ENCODE measurements around the gene CARD9. TPM values are rescaled to one million over a fixed set of nuclear protein-coding genes. Genes with fewer than 3 reads are reported as not detected.
A peak's percentile ranks its signal among the peaks of the same experiment; 100 is the strongest.

CARD9 gene
- total RNA-seq, 1 experiment from 2014 or later = 1.7 TPM

DNA sequence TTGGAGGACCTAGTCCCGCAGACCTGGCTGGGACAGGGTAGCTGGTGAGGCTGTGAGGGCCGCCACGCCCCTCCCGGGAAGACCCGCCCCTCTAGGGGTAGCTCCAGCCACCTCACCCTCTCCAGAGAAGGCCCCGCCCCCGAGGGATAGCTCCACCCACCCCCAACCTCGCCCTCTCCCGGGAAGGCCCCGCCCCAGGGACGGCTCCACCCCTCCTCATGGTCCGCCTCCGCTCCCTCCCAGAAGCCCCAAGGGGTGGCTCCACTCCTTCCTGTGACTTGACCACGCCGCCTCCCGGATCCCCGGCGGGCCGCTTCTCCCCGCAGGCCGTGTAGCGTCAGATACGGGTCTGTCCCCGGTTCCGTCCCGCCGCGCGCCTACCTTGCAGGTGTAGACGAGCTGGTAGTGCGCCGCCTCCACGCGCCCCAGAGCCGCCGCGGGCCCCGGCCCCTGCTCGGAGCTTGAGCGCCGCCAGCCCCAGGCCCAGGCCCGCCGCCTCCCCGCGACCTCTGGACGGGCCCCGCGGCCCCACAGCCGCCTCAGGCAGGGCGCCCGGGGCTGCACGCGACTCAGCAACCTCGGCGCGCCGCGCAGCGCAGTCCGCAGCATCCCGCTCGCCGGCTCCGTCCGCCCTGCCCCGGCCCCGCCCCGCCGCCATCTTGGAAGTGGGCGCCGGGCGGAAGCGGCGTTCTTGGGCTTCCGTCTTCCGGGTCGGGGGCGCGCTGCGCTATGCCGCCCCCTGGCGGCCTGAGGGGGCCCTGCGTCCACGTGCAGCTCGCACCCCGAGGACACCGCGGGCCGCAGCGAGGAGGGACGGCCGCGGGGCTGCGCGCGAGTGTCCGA, 10.1 kb downstream of the CARD9 start, which contains the start of gene DNLZ:
Gene DNLZ, minus strand, starts transcription at position 639 of the 843 bp plus-strand sequence. Its CDS starts 30 bp downstream, at position 609.
- CTCF ChIA-PET = interaction anchor here (0.9 to 1.3 kb wide), 2 partner anchors 17 to 24 kb away, joined by 3 to 5 read pairs; no protein-coding TSS in a partner anchor
- POLR2A ChIA-PET = interaction anchor here (0.6 kb wide), 1 partner anchor 356 kb away, joined by 3 read pairs; no protein-coding TSS in a partner anchor
- ATAC-seq = peak; percentile 87
- no peaks in the 10 kb centered on the region; the same call in 1 of the 2 replicates for H3K36me3 ChIP-seq (ENCODE audit: control insufficient read depth, insufficient read depth, low read length)
- BruUV-seq (replicated peaks) = no TSS peak
- DNase-seq (ENCODE audit: low read depth, low spot score) = peak; percentile 45
- H3K27me3 ChIP-seq (ENCODE audit: control insufficient read depth, insufficient read depth, low read length) = no peaks in the 10 kb centered on the region
- no peaks in the 10 kb centered on the region for H3K9me3 ChIP-seq (ENCODE audit: control insufficient read depth, insufficient read depth, low read depth, low read length)
- H3K4me1 ChIP-seq (ENCODE audit: control insufficient read depth, insufficient read depth, low read length) = peaks cover 5% of the 10 kb centered on the region; the same call in 1 of the 2 replicates
- in situ Hi-C loops (cut with HindIII; ENCODE audit: low pct_unique_long_range_greater_than_20kb, low sequenced_read_pairs) = no loop called here
- TF ChIP-seq SIN3A (IDR thresholded peaks at IDR 0.05; ENCODE audit: borderline replicate concordance, insufficient read depth, low read depth, low read length) (no peak), TCF7L2 (IDR thresholded peaks at IDR 0.05; ENCODE audit: low read depth, low read length) (no peak), POLR2AphosphoS5 (IDR thresholded peaks at IDR 0.05; ENCODE audit: low read depth, low read length) (peak; percentile 85)
- TF ChIP-seq, protein P1, sequence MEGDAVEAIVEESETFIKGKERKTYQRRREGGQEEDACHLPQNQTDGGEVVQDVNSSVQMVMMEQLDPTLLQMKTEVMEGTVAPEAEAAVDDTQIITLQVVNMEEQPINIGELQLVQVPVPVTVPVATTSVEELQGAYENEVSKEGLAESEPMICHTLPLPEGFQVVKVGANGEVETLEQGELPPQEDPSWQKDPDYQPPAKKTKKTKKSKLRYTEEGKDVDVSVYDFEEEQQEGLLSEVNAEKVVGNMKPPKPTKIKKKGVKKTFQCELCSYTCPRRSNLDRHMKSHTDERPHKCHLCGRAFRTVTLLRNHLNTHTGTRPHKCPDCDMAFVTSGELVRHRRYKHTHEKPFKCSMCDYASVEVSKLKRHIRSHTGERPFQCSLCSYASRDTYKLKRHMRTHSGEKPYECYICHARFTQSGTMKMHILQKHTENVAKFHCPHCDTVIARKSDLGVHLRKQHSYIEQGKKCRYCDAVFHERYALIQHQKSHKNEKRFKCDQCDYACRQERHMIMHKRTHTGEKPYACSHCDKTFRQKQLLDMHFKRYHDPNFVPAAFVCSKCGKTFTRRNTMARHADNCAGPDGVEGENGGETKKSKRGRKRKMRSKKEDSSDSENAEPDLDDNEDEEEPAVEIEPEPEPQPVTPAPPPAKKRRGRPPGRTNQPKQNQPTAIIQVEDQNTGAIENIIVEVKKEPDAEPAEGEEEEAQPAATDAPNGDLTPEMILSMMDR (IDR thresholded peaks at IDR 0.05) = peak; percentile 95
- peak within 1 kb of the TSS; percentile 61 for H3K27ac ChIP-seq (ENCODE audit: low read length)
- intact Hi-C loops (cut with micrococcal nuclease; ENCODE audit: unreplicated experiment) = no loop called here
- H3K4me3 ChIP-seq (ENCODE audit: low read depth in 2 of 2, low read length in 2 of 2) = peak within 1 kb of the TSS; percentile 51 to 59

DNA sequence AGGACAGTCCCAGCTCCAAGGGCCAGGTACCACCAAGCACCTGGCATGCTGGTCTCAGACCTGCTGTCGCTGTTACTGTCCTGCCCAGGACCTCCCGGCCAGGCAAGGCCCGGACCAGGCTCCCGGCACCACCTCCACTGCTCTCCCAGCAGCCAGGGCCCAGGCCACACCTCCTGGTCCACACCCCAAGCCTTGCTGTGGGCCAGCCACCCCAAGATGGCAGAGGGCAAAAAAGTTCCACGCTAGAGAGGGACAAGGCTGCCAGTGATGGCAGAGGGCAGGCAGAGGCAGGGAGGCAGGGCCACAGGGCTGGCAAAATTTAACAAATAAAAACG, 11.1 kb downstream of the CARD9 start:
- no peaks in the 10 kb centered on the region for H3K27me3 ChIP-seq (ENCODE audit: control insufficient read depth, insufficient read depth, low read length)
- intact Hi-C loops (cut with micrococcal nuclease; ENCODE audit: unreplicated experiment) = no loop called here
- H3K4me3 ChIP-seq (ENCODE audit: low read depth in 2 of 2, low read length in 2 of 2) = peak overlapping the region; percentile 19 to 43; a peak in 3 of 4 replicates
- H3K4me1 ChIP-seq (ENCODE audit: control insufficient read depth, insufficient read depth, low read length) = peaks cover 5% of the 10 kb centered on the region; the same call in 1 of the 2 replicates
- DNase-seq (ENCODE audit: low read depth, low spot score) = no peak
- H3K36me3 ChIP-seq (ENCODE audit: control insufficient read depth, insufficient read depth, low read length) = no peaks in the 10 kb centered on the region; the same call in 1 of the 2 replicates
- TF ChIP-seq SIN3A (IDR thresholded peaks at IDR 0.05; ENCODE audit: borderline replicate concordance, insufficient read depth, low read depth, low read length) (no peak), POLR2AphosphoS5 (IDR thresholded peaks at IDR 0.05; ENCODE audit: low read depth, low read length) (no peak), TCF7L2 (IDR thresholded peaks at IDR 0.05; ENCODE audit: low read depth, low read length) (no peak)
- TF ChIP-seq, protein P2, sequence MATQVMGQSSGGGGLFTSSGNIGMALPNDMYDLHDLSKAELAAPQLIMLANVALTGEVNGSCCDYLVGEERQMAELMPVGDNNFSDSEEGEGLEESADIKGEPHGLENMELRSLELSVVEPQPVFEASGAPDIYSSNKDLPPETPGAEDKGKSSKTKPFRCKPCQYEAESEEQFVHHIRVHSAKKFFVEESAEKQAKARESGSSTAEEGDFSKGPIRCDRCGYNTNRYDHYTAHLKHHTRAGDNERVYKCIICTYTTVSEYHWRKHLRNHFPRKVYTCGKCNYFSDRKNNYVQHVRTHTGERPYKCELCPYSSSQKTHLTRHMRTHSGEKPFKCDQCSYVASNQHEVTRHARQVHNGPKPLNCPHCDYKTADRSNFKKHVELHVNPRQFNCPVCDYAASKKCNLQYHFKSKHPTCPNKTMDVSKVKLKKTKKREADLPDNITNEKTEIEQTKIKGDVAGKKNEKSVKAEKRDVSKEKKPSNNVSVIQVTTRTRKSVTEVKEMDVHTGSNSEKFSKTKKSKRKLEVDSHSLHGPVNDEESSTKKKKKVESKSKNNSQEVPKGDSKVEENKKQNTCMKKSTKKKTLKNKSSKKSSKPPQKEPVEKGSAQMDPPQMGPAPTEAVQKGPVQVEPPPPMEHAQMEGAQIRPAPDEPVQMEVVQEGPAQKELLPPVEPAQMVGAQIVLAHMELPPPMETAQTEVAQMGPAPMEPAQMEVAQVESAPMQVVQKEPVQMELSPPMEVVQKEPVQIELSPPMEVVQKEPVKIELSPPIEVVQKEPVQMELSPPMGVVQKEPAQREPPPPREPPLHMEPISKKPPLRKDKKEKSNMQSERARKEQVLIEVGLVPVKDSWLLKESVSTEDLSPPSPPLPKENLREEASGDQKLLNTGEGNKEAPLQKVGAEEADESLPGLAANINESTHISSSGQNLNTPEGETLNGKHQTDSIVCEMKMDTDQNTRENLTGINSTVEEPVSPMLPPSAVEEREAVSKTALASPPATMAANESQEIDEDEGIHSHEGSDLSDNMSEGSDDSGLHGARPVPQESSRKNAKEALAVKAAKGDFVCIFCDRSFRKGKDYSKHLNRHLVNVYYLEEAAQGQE (IDR thresholded peaks at IDR 0.05; ENCODE audit: insufficient read depth in 1 of 2, low read depth in 2 of 2, low read length in 1 of 2) = no peak
- TF ChIP-seq, protein P1 (IDR thresholded peaks at IDR 0.05) = no peak
- no peak for ATAC-seq
- H3K9me3 ChIP-seq (ENCODE audit: control insufficient read depth, insufficient read depth, low read depth, low read length) = no peaks in the 10 kb centered on the region
- CTCF ChIA-PET = interaction anchor here (0.9 to 1.3 kb wide), 2 partner anchors 17 to 23 kb away, joined by 3 to 5 read pairs; no protein-coding TSS in a partner anchor
- in situ Hi-C loops (cut with HindIII; ENCODE audit: low pct_unique_long_range_greater_than_20kb, low sequenced_read_pairs) = no loop called here
- BruUV-seq (replicated peaks) = no TSS peak
- peak overlapping the region; percentile 40; the same call in 1 of the 2 replicates for H3K27ac ChIP-seq (ENCODE audit: low read length)
- POLR2A ChIA-PET = no interaction called here
